Activated CD4-positive, alpha-beta T cell treated with anti-CD3 and anti-CD28 coated beads, Interleukin-2, amount 50 U/mL, for 48 hours (primary cell): ENCODE measurements around the gene CDKN1C.

Experiments
- DNase-seq, 2 experiments: peaks; one replicate each; pipeline ENCODE4 v3.0.0-alpha.2; 2020

CDKN1C gene

GRCh38 chr11:2904153-2905052 lies 18.8 kb upstream of the CDKN1C start:
- DNase-seq, result no peak

DNA sequence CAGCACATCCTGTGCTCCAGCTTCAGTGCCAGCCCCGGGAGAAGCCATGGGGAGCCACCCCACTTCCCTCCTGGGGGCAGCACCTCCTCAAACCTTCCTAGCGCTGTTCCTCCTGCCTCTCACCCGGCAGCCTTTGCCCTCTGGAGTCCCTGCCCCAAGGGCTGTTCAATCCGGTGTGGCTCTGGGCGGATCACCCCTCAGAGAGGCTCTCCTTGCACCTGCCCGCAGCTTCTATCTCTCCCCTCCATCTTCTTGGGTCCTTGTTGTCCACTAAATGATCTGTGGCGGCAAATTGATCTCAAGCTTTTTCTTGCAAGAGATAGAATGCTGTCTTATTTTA lies 18.1 kb upstream of the CDKN1C start:
- DNase-seq, result no peak

- DNase-seq, result no peak
Observed at GRCh38 chr11:2902784-2903671, 17.5 kb upstream of the CDKN1C start.

DNA sequence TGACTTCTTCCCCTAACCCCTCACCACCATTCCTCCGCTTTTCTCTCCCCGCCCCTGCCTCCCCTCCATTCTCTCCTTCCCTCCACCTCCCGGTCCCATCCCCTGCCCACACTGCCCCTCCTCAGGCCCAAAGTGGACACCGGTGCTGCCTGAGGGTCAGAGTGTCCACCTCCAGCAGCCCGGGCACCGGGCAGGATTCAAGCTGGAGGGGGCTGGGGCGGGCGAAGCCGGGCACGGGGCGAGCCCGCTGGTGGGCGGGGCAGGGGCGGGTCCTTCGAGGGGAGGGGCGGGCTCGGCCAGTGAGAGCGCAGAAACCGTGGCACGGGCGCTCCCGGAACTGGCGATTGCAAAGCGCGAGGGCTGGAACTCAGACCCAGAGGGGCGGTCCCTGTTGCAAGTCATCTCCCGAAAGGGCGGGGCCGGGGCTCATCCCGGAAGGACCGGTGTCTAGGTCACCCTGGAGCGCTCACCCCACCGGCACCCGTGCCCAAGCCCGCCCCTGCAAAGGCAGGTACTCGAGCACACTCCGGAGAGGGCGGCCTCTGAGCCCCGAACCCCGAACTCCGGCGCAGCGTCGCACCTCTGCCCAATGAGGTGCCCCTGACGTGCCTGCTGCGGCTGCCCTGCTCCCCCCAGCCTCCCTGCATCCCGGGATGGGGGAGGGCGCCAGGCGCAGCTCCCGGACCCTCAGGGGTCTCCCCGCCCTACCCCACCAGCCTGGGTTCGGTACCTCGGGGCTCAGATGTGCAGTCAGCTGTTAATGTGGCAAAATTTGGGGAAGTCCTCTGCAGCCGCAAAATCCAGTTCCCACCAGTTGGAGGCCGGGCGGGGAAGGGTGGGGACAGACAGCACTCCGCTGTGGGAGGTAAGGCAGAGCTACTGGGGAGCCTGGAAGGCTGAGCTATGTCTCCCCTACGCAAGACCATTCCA lies 16.5 kb upstream of the CDKN1C start:
- DNase-seq, result peak; percentile 98 to 99

- no peak for DNase-seq
Observed at GRCh38 chr11:2901196-2901796, 15.7 kb upstream of the CDKN1C start.

GRCh38 chr11:2899080-2899783 lies 13.7 kb upstream of the CDKN1C start:
- no peak for DNase-seq

DNA sequence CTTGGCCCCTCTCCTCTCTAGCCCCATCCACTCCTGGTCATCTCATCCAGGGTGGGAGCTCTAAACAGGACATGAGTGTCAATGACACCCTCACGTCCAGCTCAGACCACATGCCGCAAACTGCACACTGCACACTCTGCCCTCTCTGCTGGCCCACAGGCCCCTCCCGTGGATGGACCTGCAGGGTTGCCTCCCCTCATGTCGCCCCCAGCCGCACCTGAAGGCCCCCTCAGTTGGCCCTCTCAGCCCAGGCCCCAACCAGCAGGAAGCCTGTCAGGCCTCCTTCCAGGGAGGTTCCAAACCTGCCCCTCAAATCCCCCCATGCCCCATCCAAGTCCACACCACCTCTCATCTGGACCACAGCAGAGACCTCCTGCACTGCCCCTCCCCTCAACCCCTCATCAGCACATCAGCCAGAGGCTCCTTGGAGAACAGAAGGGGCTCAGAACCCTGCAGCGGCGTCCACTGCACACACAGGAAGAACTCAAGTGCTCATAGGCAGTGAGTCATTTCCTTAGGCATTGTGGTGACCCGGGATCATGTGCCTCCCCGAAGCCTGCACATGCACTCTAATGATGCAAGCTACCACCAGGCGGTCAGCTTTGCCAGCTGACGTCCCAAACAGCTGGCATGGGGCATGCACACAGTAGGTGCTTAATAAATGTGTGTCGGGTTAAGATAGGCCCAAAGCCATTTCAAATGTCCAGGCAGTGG lies 12.9 kb upstream of the CDKN1C start:
- peak; percentile 51 to 65 for DNase-seq

GRCh38 chr11:2897048-2897447 lies 11.5 kb upstream of the CDKN1C start:
- DNase-seq, result no peak

DNA sequence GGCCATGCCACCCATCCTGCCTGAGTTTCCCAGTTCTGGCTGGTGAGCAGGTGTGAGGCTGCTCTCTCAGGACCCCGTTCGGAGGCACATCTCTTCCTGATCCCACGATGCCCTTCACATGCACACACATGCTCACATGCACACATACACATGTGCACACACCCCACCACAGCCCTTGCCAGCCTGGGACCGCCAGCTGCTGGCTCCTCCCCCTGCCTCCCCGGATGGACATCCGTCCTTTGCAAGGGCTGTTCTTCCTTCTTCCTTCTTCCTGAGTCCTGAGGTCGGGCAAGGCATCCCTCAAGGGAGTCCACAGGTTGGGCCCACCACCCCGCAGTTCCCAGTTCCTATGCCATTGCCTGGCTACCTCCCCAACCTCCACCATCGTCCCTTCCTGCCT lies 10.5 kb upstream of the CDKN1C start:
- DNase-seq, result no peak

DNA sequence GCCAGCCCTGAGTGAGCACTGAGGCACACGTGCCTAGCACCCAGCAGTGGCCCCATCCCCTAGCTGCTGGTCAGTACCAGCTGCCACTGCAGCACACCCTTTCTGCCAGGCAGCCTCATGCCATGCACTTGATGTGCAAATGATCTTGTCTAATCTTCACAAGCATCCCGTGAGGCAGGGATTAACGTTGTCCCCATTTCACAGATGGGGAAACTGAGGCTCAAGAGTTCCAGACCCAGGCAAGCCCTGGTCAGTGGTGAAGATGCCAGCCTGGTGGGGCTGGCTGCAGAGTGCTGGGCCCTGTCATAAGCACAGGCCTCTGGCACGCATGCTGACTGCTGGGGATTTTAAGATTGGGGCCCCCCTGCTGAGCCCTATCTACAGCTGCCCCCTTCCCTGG lies 8.4 kb upstream of the CDKN1C start:
- DNase-seq, result no peak

DNA sequence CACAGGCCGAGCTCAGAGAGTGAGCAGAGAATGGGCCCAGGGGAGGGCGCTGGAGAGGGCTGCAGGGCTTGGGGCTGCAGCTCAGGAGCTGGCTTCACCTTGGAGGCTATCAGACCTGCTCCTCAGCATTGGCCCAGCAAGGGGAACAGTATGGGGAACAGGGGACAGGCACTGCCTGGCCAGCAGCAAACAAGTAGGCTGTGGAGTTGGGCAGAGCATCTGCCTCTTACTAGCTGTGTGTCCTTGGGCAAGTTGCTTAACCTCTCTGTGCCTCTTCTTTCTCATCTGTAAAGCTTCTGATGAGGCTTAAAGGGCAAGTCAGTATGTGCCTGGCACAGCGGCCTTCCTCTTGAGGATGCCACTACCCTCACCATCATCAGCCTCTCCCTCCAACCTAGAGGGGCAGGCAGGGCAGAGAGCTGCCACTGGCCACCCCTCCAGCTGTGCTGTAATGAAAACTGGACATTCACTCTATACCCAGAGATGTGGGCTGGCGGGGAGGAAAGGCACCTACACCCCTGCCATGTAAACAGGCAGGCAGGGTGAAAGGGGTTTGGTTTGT lies 7.5 kb upstream of the CDKN1C start:
- peak; percentile 47 to 60 for DNase-seq

DNA sequence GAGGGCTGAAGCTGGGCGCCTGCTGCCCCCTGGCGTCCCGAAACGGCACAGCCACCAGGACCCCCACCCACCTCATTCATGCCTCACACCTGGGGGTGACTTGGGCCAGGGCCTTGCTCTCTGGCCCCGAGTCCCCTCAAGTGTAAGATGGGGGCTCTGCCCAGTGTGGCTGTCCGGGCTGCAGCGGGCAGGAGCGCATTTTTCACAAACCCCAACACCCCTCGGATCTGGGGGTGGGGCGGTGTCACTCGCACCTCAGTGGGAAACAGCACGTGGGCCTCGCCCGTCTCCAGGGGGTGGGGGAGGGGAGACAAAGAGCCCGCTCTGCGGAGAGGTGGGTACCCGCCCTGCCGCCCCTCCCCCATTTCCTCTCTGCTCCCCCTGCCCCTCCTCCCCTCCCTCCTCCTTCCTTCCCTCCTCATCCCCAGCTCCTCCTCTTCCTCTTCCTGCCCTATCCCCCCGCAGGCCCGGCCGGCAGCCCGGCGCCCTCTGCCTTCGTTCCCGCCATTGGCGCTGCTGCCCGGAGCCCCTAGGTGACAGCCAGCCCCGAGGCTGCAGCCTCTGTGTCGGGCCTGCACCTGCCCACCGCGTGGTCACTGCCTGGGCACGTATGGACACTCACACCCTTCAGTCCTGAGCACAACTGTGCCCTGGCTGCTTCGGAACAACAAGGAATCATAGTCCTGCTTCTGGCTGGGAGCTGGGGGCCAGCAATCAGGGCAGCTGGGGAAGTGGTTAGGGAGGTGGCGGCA lies 6.8 kb upstream of the CDKN1C start:
- peak; percentile 72 to 78 for DNase-seq

GRCh38 chr11:2891326-2892214 lies 6.0 kb upstream of the CDKN1C start:
- no peak for DNase-seq

DNA sequence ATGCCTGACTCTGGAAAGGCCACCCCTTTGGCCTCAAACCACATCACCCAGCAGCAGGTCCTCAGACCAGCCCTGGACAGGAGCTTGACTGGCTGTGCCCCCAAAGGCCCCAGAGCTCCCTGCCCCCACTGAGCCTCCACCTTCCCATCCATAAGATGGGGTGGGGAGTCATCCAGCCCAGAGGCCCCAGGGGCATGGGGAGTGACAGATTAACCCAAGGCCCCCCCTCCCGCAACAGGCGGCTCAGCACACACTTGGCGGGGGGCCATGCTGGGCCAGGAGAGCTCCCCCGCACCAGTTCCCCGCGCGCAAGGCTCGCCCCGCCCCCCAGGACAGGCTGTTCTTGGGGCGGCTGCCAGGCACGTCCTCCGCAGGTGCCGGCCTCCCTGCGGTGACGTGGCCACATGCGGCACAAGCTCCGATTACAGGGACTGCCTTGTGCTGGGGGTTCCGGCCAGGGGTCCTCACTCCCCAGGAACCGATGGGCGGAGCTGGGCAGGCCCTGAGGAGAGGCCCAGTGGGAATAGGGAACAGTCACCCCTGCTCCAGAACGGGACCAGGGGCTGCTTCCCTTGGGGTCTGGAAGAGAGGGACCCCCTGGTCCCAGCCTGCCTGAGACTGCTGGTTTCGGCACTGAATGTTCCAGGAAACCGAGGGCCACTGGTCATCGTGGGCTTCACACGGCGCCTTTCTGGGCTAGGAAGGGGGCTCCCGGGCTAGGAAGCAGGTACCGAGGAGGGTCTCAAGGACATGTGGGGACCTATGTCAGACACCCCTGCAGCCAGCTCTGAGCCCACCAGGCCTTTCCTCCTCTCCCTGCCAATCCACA lies 5.1 kb upstream of the CDKN1C start:
- DNase-seq, result no peak

DNA sequence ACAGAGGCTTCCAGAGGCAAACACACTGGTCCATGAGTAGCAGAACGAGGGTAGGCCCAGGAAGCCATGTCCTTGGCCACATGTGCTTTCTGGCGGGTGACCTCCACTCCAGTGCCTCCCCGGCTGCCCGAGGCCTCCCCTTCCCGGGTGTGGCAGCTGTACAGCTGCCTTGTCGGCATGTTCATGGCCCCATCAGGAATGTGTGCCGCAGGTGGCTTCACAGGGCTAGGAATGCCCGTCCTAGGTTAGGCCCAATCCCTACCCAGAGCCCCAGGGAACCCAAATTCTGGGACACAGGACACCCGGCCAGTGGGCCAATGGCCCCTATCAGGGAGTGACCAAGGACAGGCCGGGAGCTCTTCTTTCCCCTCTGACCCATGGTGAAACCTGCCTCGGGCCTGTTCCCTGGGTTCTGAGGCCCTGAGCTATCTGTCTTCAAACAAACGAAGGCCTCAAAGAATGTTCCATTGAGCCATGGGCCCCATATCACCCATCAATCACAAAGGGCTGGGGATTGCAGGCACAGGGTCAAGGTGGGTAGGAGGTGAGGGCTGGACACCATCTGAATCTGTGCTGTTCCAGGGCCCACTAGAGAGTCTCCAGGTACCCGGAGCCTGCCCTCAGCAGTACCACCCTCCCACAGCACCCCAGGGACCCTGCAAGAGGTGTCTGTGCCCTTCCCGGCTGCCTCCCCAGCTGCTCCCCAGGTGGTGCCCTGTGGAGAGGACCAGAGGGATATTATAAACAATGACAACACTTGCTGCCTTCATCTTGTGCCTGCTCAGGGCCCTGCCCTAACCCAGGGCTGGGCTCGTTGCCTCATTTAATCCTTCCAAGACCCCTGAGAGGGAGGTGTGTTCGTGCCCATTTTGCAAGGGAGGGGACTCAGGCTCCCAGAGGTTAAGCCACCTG lies 4.0 kb upstream of the CDKN1C start:
- DNase-seq, result no peak

- DNase-seq, result peak; percentile 93 to 94
Observed at GRCh38 chr11:2888266-2888968, 2.8 kb upstream of the CDKN1C start.
